GM12864 (cell line): Measurements from ENCODE around the gene ARID1B.
"Not testable (repeated sequence)": the region's sequence is repeated elsewhere in the genome, so short reads cannot be mapped to it uniquely, and the experiment has no call there.

Source experiments
- DNase-seq: peaks from one replicate; pipeline ENCODE4 v3.0.0-alpha.2; 2011; ENCODE audit warnings: low read depth
- H3K4me3 ChIP-seq: 2 replicates; pipeline ENCODE4 v1.5.1; 2011; ENCODE audit warnings: mild to moderate bottlenecking, low read depth, low read length, control low read depth
- CTCF ChIP-seq: IDR thresholded peaks from 2 replicates; pipeline ENCODE4 v1.5.1; 2011; ENCODE audit warnings: low read depth, mild to moderate bottlenecking, moderate library complexity, low read length, control low read depth, inconsistent platforms; ENCODE audit errors: missing control alignments

Gene ARID1B

DNA sequence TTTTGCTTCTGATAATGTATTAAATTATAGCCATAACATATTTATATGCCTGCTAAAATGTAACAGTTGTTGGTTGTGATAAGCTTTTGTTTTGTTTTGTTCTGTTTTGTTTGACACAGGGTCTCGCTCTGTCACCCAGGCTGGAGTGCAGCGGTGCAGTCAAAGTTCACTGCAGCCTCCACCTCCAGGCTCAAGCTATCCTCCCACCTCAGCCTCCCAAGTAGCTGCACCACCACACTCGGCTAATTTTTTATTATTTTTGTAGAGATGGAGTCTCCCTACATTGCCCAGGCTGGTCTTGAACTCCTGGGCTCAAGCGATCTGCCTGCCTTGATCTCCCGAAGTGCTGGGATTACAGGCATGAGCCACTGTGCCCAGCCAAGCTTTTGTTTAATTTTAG, 157.8 kb downstream of the ARID1B start:
- no peak overlapping the region for H3K4me3 ChIP-seq
- no peak for DNase-seq
- TF ChIP-seq CTCF: no peak

DNA sequence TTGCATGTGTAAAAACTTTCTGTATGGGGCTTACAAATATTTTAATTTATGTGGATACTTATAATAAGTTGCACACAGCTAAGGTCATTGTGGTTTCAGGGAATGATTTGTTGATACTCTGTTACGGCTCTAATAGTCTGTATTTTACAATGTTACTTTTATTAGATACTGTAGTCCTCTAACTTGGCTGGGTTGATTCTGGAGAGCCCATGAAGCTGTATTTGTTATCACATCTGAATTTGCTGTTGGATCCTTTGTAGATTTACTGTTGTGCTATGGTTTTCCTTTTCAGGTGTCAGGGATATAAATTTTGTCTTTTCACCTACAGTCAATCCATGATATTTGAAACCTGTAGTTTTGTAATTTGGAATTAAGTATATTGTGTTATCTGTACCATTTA, 161.0 kb downstream of the ARID1B start:
- no peak overlapping the region for H3K4me3 ChIP-seq
- no peak for DNase-seq
- no peak for TF ChIP-seq CTCF

- TF ChIP-seq CTCF: no peak
- DNase-seq: no peak
Measured at GRCh38 chr6:156940221-156940620, 163.0 kb downstream of the ARID1B start.

DNA sequence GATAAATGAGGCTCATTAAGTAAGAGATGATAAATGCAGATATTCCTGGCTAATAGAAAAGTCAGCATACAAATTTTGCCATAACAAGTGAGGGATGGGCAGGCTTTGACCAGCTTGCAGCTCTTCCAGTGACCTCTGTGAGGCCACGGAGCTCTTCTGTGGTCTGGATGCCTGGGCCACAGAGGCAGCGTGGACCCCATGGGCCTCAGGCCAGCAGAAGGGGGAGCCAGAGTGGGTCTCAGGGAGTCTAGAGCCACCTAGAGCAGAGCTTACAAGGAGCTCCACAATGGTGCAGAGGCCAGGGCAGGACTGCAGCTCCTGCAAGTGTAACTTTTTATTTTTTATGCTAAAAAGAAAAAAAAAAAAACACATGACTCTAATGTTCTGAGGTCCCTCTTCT, 165.1 kb downstream of the ARID1B start:
- TF ChIP-seq CTCF: no peak
- H3K4me3 ChIP-seq: no peak overlapping the region
- no peak for DNase-seq

More at GRCh38 chr6:156940221-156940620, 163.0 kb downstream of the ARID1B start:
- no peak overlapping the region for H3K4me3 ChIP-seq

GRCh38 chr6:156943166-156943565, 166.0 kb downstream of the ARID1B start:
- TF ChIP-seq CTCF: no peak
- no peak overlapping the region for H3K4me3 ChIP-seq
- no peak for DNase-seq

DNA sequence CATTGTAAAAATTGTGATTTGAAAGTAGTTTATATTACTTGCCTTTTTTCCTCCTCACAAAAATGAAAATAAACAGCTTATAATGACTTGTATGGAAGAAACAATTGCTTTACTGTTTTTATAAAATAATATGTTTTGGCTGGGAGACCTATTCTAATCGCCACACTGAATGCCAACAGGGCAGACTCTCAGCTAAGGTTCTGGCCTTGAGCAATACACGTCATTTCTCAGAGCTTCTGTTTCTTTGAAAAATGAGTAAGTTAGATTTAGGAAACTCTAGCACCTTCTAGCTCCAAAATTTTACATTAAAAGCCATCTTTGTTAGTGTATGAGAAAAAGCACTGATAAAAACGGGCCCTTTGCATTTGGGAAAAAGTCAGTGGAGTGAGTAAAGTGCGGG, 166.6 kb downstream of the ARID1B start:
- DNase-seq: no peak
- H3K4me3 ChIP-seq: no peak overlapping the region
- no peak for TF ChIP-seq CTCF

- TF ChIP-seq CTCF: no peak
- H3K4me3 ChIP-seq: no peak overlapping the region
- no peak for DNase-seq
Measured at GRCh38 chr6:156944412-156944811, 167.2 kb downstream of the ARID1B start.

GRCh38 chr6:156945789-156946172, 168.6 kb downstream of the ARID1B start:
- not testable (repeated sequence) for H3K4me3 ChIP-seq

More at GRCh38 chr6:156945789-156946172, 168.6 kb downstream of the ARID1B start:
- not testable (repeated sequence) for DNase-seq
